Measurements from ENCODE around the gene OPN1LW.
"Not testable (repeated sequence)": the region's sequence is repeated elsewhere in the genome, so short reads cannot be mapped to it uniquely, and the experiment has no call there.

OPN1LW gene

GRCh38 chrX:154172535-154172943, 28.5 kb downstream of the OPN1LW start:
- not testable (repeated sequence) for H3K9me3 ChIP-seq (ENCODE audit: control insufficient read depth, low read depth, low read length); H3K9ac ChIP-seq (ENCODE audit: low read length); H3K27me3 ChIP-seq (ENCODE audit: control insufficient read depth, insufficient read depth, low read length); H3K4me1 ChIP-seq (ENCODE audit: control insufficient read depth, low read depth, low read length); H3K27ac ChIP-seq (ENCODE audit: low read length); H3K36me3 ChIP-seq (ENCODE audit: control insufficient read depth, low read depth, low read length); H3K4me3 ChIP-seq (ENCODE audit: low read length)

- not testable (repeated sequence) for H3K4me3 ChIP-seq (ENCODE audit: low read length); H3K36me3 ChIP-seq (ENCODE audit: control insufficient read depth, low read depth, low read length); H3K4me1 ChIP-seq (ENCODE audit: control insufficient read depth, low read depth, low read length); H3K9ac ChIP-seq (ENCODE audit: low read length); H3K9me3 ChIP-seq (ENCODE audit: control insufficient read depth, low read depth, low read length); H3K27ac ChIP-seq (ENCODE audit: low read length); H3K27me3 ChIP-seq (ENCODE audit: control insufficient read depth, insufficient read depth, low read length)
Observed at GRCh38 chrX:154174356-154174755, 30.3 kb downstream of the OPN1LW start.

- H3K36me3 ChIP-seq (ENCODE audit: control insufficient read depth, low read depth, low read length); H3K27me3 ChIP-seq (ENCODE audit: control insufficient read depth, insufficient read depth, low read length); H3K4me1 ChIP-seq (ENCODE audit: control insufficient read depth, low read depth, low read length); H3K9me3 ChIP-seq (ENCODE audit: control insufficient read depth, low read depth, low read length); H3K27ac ChIP-seq (ENCODE audit: low read length); H3K4me3 ChIP-seq (ENCODE audit: low read length); H3K9ac ChIP-seq (ENCODE audit: low read length): not testable (repeated sequence)
Observed at GRCh38 chrX:154182296-154182695, 38.3 kb downstream of the OPN1LW start, which contains the start of gene OPN1MW. TSS of gene OPN1MW (plus strand) at chrX:154182596. CDS start at chrX:154182678, 82 bp downstream.

- not testable (repeated sequence) for H3K9me3 ChIP-seq (ENCODE audit: control insufficient read depth, low read depth, low read length); H3K4me1 ChIP-seq (ENCODE audit: control insufficient read depth, low read depth, low read length)
Observed at GRCh38 chrX:154183794-154184193, 39.8 kb downstream of the OPN1LW start.

GRCh38 chrX:154192846-154193245, 48.8 kb downstream of the OPN1LW start:
- not testable (repeated sequence) for H3K4me3 ChIP-seq (ENCODE audit: low read length); H3K27ac ChIP-seq (ENCODE audit: low read length); H3K27me3 ChIP-seq (ENCODE audit: control insufficient read depth, insufficient read depth, low read length); H3K9ac ChIP-seq (ENCODE audit: low read length); H3K4me1 ChIP-seq (ENCODE audit: control insufficient read depth, low read depth, low read length); H3K9me3 ChIP-seq (ENCODE audit: control insufficient read depth, low read depth, low read length); H3K36me3 ChIP-seq (ENCODE audit: control insufficient read depth, low read depth, low read length)

More at GRCh38 chrX:154183794-154184193, 39.8 kb downstream of the OPN1LW start:
- H3K36me3 ChIP-seq (ENCODE audit: control insufficient read depth, low read depth, low read length); H3K27me3 ChIP-seq (ENCODE audit: control insufficient read depth, insufficient read depth, low read length); H3K27ac ChIP-seq (ENCODE audit: low read length); H3K9ac ChIP-seq (ENCODE audit: low read length); H3K4me3 ChIP-seq (ENCODE audit: low read length): not testable (repeated sequence)

- H3K9me3 ChIP-seq (ENCODE audit: control insufficient read depth, low read depth, low read length); H3K27me3 ChIP-seq (ENCODE audit: control insufficient read depth, insufficient read depth, low read length); H3K9ac ChIP-seq (ENCODE audit: low read length); H3K36me3 ChIP-seq (ENCODE audit: control insufficient read depth, low read depth, low read length); H3K4me1 ChIP-seq (ENCODE audit: control insufficient read depth, low read depth, low read length); H3K4me3 ChIP-seq (ENCODE audit: low read length); H3K27ac ChIP-seq (ENCODE audit: low read length): not testable (repeated sequence)
Observed at GRCh38 chrX:154194316-154194715, 50.3 kb downstream of the OPN1LW start.

GRCh38 chrX:154196466-154196865, 52.4 kb downstream of the OPN1LW start:
- H3K27me3 ChIP-seq (ENCODE audit: control insufficient read depth, insufficient read depth, low read length); H3K36me3 ChIP-seq (ENCODE audit: control insufficient read depth, low read depth, low read length); H3K9ac ChIP-seq (ENCODE audit: low read length); H3K9me3 ChIP-seq (ENCODE audit: control insufficient read depth, low read depth, low read length); H3K4me3 ChIP-seq (ENCODE audit: low read length); H3K27ac ChIP-seq (ENCODE audit: low read length); H3K4me1 ChIP-seq (ENCODE audit: control insufficient read depth, low read depth, low read length): not testable (repeated sequence)
